ENCODE data around the gene IFNAR1.

Gene IFNAR1

GRCh38 chr21:33291686-33292085, 33.1 kb upstream of the IFNAR1 start:
- no peak for TF ChIP-seq CTCF (conservative IDR thresholded peaks at IDR 0.05; ENCODE audit: low read length)
- TF ChIP-seq EZH2phosphoT487 (IDR thresholded peaks at IDR 0.05; ENCODE audit: borderline replicate concordance), result no peak
- Histone ChIP-seq H3K9ac (ENCODE audit: low read depth, low read length, poor library complexity, severe bottlenecking) (no peak overlapping the region), H3K4me2 (ENCODE audit: low read depth, low read length, poor library complexity, severe bottlenecking) (no peak overlapping the region), H3K4me1 (ENCODE audit: insufficient read depth, low read length, poor library complexity, severe bottlenecking) (no peaks in the 10 kb centered on the region), H3K9me3 (ENCODE audit: insufficient read depth, low read depth, low read length) (no peaks in the 10 kb centered on the region), H3K36me3 (ENCODE audit: insufficient read depth, low read length) (no peaks in the 10 kb centered on the region), H3K27me3 (ENCODE audit: insufficient read depth, low read length, poor library complexity, severe bottlenecking) (no peaks in the 10 kb centered on the region), H4K20me1 (ENCODE audit: insufficient read depth, low read length, poor library complexity, severe bottlenecking) (no peaks in the 10 kb centered on the region), H3K9me2 (replicated peaks; ENCODE audit: low read depth, low read length) (no peaks in the 10 kb centered on the region), H3K79me2 (ENCODE audit: insufficient read depth, low read length) (no peaks in the 10 kb centered on the region), H2AFZ (ENCODE audit: low read length) (no peak overlapping the region), H3K4me3 (ENCODE audit: low read length, poor library complexity, severe bottlenecking) (no peak overlapping the region), H3F3A (ENCODE audit: low read depth) (no peaks in the 10 kb centered on the region)

- Histone ChIP-seq H3K36me3 (ENCODE audit: insufficient read depth, low read length) (no peaks in the 10 kb centered on the region), H3K27me3 (ENCODE audit: insufficient read depth, low read length, poor library complexity, severe bottlenecking) (no peaks in the 10 kb centered on the region), H3K4me3 (ENCODE audit: low read length, poor library complexity, severe bottlenecking) (no peak overlapping the region), H2AFZ (ENCODE audit: low read length) (no peak overlapping the region), H3K9ac (ENCODE audit: low read depth, low read length, poor library complexity, severe bottlenecking) (no peak overlapping the region), H3K9me3 (ENCODE audit: insufficient read depth, low read depth, low read length) (no peaks in the 10 kb centered on the region), H3F3A (ENCODE audit: low read depth) (no peaks in the 10 kb centered on the region), H3K79me2 (ENCODE audit: insufficient read depth, low read length) (no peaks in the 10 kb centered on the region), H3K9me2 (replicated peaks; ENCODE audit: low read depth, low read length) (no peaks in the 10 kb centered on the region), H3K4me1 (ENCODE audit: insufficient read depth, low read length, poor library complexity, severe bottlenecking) (no peaks in the 10 kb centered on the region), H3K4me2 (ENCODE audit: low read depth, low read length, poor library complexity, severe bottlenecking) (no peak overlapping the region), H4K20me1 (ENCODE audit: insufficient read depth, low read length, poor library complexity, severe bottlenecking) (no peaks in the 10 kb centered on the region)
- TF ChIP-seq EZH2phosphoT487 (IDR thresholded peaks at IDR 0.05; ENCODE audit: borderline replicate concordance) (no peak), CTCF (conservative IDR thresholded peaks at IDR 0.05; ENCODE audit: low read length) (no peak)
Measured at GRCh38 chr21:33292724-33293123, 32.0 kb upstream of the IFNAR1 start.

GRCh38 chr21:33293136-33293535, 31.6 kb upstream of the IFNAR1 start:
- no peaks in the 10 kb centered on the region for H3K9me2 ChIP-seq (replicated peaks; ENCODE audit: low read depth, low read length)
- no peaks in the 10 kb centered on the region for H4K20me1 ChIP-seq (ENCODE audit: insufficient read depth, low read length, poor library complexity, severe bottlenecking)
- no peak overlapping the region for H2AFZ ChIP-seq (ENCODE audit: low read length)
- no peaks in the 10 kb centered on the region for H3K79me2 ChIP-seq (ENCODE audit: insufficient read depth, low read length)
- no peaks in the 10 kb centered on the region for H3K4me1 ChIP-seq (ENCODE audit: insufficient read depth, low read length, poor library complexity, severe bottlenecking)
- no peak overlapping the region for H3K4me2 ChIP-seq (ENCODE audit: low read depth, low read length, poor library complexity, severe bottlenecking)
- H3K9ac ChIP-seq (ENCODE audit: low read depth, low read length, poor library complexity, severe bottlenecking), result no peak overlapping the region
- H3K36me3 ChIP-seq (ENCODE audit: insufficient read depth, low read length), result no peaks in the 10 kb centered on the region
- no peaks in the 10 kb centered on the region for H3K27me3 ChIP-seq (ENCODE audit: insufficient read depth, low read length, poor library complexity, severe bottlenecking)
- H3K4me3 ChIP-seq (ENCODE audit: low read length, poor library complexity, severe bottlenecking), result no peak overlapping the region
- H3K9me3 ChIP-seq (ENCODE audit: insufficient read depth, low read depth, low read length), result no peaks in the 10 kb centered on the region
- H3F3A ChIP-seq (ENCODE audit: low read depth), result no peaks in the 10 kb centered on the region
- TF ChIP-seq CTCF (conservative IDR thresholded peaks at IDR 0.05; ENCODE audit: low read length) (no peak), EZH2phosphoT487 (IDR thresholded peaks at IDR 0.05; ENCODE audit: borderline replicate concordance) (no peak)

Data from Loucy (cell line).